ENCODE data around the gene RNF114.
A peak's percentile ranks its signal among the peaks of the same experiment; 100 is the strongest.
"Not testable (repeated sequence)": the region's sequence is repeated elsewhere in the genome, so short reads cannot be mapped to it uniquely, and the experiment has no call there.

The RNF114 gene

DNA sequence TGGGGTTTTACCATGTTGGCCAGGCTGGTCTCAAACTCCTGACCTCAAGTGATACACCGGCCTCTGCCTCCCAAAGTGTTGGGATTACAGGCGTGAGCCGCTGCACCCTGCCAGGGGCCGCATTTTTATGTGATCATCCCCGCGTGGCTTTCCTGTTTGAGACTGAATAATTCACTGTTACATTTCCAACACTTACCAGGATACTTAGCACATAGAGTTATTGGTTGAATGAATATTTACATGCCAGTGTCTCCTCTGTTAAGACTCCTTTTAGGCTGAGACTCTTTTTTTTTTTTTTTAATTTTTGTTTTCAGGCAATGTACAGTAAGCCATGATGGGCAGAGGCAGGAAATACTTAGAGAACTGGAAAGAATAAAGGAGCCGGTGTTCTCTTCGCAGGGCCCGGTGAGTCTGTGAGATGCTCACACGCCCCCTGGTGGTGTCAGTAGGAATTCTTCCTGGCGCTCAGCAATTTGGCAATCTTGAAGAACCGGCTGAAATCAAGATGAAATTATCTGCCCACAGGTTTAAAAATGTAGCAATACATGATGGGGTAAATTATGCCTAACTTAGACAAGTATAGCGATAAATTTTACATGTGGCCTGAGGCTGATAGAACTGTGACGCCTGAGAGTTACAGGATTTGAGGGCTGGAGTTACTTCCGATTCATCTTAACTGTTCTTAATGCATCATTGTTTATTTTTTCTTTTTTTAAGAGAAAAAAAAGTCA lies 7.6 kb upstream of the RNF114 start:
- peak; percentile 70 for FAIRE-seq

DNA sequence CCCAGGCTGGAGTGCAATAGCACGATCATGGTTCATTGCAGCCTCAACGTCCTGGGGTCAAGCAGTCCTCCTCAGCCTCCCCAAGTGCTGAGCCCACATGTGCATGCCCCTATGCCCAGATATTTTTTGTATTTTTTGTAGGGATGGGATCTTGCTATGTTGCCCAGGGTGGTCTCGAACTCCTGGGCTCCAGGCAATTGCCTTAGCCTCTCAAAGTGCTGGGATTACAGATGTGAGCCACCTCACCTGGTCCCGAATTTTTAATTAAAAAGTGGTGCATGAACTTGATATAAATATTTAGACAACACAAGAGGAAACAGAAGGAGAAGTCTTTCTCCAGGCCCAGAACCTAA lies 7.1 kb upstream of the RNF114 start:
- no peak for FAIRE-seq

DNA sequence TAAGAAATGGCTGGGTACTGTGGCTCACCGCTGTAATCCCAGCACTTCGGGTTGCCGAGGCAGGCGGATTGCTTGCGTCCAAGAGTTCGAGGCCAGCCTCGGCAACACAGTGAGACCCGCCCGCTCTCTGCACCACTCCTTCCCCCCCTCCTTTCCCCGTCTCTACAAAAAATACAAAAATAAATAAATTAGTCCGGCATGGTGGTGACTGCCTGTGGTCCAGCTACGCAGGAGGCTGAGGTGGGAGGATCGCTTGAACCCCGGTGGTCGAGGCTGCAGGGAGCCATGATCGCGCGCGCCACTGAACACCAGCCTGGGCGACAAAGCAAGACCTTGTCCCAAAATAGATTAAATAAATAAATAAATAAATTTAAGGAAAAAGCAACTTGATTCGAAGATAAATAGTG lies 448 bp upstream of the RNF114 start:
- FAIRE-seq: no peak

DNA sequence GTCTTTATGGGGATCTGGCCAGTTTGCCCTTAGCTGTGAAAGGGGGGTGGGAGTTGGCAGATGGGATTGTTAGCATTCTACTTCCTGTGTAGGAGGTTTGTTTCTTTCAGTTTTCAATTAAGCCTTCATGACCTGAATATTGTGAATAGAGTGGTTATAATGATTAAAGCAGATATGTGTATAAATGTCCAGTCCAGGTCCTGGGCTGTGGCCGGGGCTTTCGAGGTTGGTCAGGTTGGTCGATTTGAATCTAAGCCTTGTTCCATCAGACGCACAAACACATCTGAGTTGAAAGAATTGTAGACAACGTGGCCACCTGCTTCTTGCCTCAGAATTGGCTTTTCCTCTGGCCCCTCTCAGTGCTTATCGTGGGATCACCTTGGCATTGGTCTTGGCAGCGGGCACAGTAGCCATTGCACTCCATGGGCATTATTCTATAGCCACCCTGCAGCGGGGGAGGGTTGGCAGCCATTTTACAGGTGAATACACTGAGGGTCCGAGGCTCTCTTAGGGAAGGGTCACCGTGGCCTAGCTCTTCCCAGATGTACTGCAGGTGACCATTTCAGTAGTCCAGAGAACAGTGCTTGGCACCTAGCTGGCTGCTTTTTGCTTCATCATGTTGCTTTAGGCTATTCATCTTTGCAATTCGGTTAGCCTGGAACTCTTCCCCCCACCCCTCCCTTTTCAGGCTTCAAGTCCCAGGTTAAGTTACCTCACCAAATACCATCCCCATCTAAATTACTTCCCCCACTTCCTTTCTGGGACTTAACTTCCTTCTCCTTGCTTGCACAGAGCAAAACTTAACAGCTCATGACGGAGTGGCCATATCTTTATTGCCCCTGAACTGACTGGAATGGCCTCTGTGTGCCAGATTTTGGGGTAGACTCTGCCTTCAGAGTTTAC lies 1.1 kb downstream of the RNF114 start:
- no peak for FAIRE-seq

DNA sequence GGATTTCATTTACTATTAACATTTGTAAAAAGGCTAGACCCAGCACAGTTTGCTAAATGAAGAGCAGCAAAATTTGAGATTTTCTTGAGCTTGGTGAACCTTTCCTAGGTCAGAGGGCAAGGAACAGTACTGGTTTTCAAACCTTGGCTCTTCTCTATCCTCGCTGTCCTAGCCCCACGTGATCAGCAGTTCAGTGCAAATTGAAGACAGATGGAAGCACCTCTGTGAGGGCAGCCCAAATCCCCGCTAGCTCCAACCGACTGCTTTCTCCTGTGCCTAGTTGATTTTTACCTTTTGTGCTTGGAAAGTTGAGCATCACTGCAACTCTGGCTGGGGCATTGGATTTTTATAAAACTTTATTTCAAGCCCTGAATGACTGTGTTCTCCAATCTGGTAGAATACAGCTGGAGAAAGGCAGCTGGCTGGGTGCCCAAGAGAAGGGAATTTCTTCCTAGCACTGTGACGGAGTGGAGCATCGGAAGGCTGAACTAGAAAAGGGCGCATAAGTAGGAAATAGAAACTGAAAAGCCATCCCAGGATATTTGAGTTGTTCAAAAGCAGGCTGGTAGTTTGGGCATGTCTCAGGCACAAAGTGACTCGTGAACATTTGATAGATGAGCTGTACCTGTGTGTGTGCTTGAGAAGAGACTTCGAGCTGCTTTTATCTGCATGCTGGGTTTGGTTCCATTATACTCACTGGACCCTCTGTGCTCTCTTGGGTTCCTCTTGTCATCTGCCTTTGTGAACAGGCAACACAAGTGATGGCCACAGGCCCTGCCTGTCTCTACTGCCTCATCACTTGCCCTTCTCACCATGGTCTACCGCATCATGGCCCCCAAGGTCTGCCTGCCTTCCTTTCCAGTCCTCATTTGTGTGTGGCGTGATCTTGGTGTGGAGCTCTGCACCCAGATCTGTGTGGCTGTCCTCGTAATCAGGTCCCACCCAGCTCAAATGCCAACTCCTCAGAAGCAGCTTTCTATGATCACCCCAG lies 2.3 kb downstream of the RNF114 start:
- no peak for FAIRE-seq

DNA sequence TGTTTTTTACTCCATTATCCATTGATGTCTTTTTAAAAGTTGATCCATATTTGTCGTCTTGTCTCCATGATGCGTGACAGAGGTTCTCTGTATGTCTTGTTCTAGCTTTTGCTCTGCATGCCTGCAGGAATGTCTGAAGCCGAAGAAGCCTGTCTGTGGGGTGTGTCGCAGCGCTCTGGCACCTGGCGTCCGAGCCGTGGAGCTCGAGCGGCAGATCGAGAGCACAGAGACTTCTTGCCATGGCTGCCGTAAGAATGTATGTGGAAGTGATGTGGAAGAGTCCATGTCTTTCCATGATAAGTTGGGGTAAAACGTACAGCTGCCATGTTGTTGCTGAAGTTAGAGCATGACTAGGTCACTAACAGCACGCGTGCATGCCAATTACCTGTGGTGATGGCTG lies 5.3 kb downstream of the RNF114 start:
- FAIRE-seq: no peak

DNA sequence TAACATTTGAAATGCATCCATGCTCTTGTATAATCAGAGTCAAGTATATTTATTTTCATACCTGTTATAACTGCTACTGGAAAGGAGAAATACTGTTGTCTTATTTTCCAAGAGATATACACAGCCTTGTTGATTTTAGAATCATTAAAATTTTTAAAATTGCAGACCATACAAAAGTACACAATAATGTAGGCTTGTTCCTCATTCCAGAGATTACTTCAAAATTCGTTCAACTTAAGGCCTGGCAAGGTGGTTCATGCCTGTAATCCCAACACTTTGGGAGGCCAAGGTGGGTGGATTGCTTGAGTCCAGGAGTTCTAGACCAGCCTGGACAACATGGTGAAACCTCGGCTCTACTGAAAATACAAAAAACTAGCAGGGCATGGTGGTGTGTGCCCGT lies 6.1 kb downstream of the RNF114 start:
- no peak for FAIRE-seq

DNA sequence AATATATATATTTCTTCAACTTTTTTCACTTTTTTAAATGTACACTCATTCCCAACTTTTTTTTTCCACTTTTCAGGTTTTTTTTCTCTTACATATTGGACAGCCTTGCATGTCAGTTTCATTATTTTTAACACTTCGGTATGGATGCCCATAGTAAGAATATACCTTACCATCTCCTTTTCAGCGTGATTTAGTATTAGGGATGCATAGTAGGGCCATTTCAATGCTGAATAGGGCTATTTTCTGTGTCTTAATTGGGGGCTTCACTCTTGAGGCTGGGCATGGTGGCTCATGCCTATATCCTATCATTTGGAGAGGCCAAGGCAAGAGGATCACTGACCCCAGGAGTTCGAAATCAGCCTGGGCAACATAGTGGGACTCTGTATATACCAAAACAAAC lies 6.7 kb downstream of the RNF114 start:
- no peak for FAIRE-seq

DNA sequence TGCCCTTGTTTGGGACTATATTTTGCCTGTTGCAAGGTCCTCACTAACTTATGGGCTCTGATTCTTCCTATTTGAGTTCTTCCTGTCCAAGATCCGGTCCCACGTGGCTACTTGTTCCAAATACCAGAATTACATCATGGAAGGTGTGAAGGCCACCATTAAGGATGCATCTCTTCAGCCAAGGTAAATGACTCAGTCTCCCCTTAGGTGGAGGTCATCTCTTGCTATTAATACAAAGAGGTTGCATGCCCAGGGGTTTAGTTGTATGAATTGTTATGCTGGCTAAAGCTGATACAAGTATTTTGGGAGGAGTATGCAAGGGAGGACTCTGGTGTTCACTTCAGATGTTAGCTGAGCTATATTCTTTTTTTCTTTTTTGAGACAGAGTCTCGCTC lies 9.1 kb downstream of the RNF114 start:
- FAIRE-seq: no peak

DNA sequence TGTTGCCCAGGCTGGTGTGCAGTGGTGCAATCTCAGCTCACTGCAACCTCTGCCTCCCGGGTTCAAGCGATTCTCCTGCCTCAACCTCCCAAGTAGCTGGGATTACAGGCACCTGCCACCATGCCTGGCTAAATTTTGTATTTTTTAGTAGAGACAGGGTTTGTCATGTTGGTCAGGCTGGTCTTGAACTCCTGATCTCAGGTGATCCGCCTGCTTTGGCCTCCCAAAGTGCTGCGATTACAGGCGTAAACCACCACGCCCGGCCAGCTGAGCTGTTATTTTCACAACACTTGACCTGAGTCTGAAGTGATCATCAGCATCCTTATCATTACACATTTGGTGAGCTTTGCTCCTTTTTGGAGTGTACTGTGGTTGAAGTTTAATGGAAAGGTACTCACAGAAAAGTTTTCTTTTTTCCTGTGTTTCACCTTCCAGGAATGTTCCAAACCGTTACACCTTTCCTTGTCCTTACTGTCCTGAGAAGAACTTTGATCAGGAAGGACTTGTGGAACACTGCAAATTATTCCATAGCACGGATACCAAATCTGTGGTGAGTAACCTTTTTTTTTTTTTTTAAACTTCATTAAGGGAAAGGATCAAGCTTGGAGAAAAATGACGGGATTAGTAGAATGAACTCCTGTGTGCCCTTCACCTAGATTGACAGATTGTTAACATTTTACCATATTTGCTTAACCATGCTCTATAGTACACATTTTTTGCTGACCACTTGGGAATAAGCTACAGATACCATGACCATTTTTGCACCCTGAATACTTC lies 9.7 kb downstream of the RNF114 start:
- no peak for FAIRE-seq

DNA sequence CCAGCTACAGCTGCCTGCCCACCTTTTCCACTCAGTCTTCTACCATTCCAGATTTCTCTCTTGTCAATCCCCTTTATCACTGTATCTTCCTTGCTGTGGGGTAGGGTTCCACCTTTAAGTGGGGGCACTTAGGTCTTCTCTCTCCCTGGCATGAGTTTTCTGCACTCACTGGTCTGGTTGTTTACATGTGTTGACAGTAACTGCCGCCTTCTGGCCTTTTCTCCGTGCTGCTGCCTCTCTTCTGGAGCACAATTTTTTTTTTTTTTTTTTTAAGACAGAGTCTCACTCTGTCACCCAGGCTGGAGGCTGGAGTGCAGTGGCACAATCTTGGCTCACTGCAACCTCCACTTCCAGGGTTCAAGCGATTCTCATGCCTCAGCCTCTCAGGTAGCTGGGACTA lies 12.0 kb downstream of the RNF114 start:
- no peak for FAIRE-seq

DNA sequence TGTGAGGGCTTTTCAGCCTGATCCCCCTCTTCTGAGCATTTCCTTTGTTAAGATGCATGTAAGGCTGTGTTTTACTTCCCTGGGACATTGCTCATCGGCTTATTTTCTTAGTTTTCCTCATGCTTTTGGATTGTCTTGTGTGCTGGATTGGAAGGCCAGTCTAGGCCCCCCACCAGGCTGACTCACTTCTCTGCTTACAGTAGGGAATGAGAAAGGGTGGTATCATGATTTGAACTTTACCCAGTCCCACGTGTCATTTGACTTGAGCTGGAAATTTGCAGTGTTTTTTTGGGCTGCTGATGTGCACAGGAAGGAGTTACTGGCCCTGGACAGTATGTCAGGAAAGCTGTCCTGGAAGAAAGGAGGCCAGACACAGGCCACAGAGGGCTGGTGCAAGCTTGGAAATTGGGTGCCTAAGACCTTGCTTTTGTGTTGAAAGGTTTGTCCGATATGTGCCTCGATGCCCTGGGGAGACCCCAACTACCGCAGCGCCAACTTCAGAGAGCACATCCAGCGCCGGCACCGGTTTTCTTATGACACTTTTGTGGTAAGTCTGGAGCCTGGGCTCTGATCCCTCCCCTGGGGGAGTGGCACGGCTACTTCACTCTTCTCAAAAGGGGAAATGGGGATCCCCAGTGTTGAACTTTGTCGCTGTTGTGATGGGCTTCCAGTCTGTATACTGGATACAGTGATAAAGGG lies 12.8 kb downstream of the RNF114 start:
- no peak for FAIRE-seq

DNA sequence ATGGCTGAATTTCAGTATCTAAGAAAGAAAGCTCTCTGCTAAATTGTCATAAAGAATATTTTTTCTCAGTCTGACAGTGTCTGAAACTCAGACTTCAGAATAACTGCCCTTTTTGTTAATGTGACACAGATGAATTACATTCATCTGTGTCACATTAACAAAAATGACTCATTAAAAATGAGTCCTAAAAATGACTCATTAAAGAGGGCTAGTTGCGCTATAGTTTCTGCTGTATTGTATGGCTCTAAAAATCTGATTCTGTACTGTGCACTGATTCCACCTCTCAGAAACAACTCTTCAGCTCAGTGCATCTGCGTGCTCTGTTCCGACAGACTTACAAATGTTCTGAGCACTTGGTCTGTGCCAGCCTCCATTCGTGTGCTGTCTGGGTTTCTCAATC lies 15.0 kb downstream of the RNF114 start:
- no peak for FAIRE-seq

DNA sequence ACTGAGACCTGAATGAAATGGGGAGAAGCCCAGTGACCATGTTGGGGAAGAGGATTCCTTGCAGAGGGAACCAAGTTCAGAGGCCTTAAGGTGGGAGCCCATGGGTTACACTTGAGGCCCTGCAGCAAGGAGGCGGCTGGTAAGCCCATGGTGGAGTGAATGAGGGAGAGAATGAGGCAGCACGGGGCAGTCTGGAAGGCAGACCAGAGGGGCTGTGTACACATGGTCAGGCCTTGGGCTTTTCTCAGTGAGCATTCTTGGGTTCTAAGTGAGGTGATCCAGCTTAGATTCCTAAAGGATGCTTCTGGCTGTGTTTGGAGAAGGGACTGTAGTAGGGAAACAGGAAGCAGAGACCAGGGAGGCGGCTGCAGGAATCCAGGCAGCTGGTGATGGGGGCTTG lies 19.0 kb downstream of the RNF114 start:
- no peak for FAIRE-seq

DNA sequence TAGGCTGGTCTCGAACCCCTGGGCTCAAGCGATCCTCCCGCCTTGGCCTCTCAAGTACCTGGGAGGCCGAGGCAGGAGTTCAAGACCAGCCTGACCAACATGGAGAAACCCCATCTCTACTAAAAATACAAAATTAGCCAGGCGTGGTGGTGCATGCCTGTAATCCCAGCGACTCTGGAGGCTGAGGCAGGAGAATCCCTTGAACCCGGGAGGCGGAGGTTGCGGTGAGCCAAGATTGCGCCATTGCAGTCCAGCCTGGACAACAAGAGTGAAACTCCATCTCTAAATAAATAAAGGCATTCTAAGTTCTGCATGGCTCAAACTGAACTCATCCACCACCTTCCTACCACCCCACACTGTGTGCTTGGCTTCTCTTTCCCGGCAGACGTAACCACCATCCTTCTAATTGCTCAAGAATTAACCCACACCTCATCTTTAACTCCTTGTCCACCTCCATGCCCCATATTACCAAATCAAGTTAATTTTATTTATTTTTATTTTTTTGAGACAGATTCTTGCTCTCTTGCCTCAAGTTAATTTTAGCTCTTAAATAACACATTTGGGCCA lies 19.7 kb downstream of the RNF114 start:
- not testable (repeated sequence) for FAIRE-seq

DNA sequence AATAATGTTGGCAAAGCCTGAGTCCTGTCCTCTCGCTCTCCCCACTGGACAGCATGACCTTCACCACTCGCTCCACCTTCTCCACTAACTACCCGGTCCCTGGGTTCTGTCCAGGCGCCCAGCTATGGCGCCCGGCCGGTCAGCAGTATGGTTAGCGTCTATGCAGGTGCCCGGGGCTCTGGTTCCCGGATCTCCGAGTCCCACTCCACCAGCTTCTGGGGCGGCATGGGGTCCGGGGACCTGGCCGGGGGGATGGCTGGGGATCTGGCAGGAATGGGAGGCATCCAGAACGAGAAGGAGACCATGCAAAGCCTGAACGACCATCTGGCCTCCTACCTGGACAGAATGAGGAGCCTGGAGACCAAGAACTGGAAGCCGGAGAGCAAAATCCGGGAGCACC lies 20.5 kb downstream of the RNF114 start:
- no peak for FAIRE-seq

DNA sequence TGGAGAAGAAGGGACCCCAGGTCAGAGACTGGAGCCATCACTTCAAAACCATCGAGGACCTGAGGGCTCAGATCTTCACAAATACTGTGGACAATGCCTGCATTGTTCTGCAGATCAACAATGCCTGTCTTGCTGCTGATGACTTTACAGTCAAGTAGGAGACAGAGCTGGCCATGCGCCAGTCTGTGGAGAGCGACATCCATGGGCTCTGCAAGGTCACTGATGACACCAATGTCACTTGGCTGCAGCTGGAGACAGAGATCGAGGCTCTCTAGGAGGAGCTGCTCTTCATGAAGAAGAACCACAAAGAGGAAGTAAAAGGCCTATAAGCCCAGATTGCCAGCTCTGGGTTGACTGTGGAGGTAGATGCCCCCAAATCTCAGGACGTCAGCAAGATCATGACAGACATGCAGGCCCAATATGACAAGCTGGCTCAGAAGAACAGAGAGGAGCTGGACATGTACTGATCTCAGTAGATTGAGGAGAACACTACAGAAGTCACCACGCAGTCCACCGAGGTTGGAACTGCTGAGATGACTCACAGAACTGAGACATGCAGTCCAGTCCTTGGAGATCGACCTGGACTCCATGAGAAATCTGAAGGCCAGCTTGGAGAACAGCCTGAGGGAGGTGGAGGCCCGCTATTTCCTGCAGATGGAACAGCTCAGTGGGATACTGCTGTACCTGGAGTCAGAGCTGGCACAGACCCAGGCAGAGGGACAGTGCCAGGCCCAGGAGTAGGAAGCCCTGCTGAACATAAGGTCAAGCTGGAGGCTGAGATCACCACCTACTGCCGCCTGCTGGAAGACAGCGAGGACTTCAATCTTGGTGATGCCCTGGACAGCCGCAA lies 21.1 kb downstream of the RNF114 start:
- not testable (repeated sequence) for FAIRE-seq

DNA sequence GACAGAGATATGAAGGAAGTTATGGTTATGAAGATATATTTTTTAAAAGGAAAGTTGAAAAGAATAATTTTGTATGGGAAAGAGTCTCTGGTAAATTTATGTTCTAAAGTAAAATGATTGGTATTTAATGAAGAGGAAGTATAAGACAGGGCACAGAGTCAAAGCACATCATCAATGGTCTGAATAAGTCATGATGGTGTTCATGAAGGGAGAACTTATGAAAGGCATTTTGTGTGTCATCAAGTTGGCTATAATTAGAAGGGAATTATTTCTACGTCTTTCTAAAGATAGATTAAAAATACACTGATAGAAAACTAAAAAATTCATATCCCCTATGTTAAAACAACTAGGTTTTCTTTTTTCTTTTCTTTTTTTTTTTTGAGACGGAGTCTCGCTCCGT lies 25.2 kb downstream of the RNF114 start:
- FAIRE-seq: no peak

DNA sequence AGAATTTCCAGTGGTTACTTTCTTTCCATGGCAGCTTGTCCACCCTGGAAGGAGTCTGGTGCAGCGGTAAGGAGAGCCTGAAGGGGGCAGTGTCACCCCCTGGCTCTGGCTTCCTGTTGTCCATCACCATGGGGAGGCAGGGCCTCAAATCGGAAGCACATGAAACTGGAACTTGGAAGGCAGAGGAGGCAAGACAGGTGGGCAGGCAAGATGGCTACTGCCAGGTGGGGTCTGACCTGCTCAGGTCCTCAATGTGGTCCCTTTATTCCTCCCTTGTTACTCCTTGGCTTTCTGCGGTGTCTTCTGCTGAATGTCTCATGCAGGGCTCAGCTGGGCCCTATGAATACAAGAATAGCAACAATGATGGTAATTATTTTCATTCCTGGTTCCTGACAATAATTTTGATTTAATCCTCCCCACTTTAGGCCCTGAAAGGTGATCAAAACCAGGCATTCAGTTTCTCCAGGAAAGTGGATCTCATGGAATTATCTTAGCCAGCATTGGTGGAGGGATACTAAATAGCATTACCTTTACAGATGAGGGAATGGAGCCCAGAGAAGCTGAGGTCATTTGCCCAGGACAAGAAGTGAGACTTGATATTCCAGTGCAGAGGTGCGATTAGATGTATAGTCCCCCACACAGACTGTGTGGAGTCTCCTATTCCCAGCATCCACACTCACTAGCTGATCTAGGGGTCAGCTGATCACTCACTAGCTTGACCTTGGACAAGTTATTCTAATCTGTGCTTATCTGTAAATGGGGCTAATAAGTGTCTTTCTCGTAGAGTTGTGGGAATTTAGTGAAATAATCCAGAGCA lies 29.0 kb downstream of the RNF114 start:
- no peak for FAIRE-seq

All from A204.1 (cell line).